HG03378 (cell line): ENCODE measurements around the gene PDGFD.
A peak's percentile ranks its signal among the peaks of the same experiment; 100 is the strongest.

Source experiments
- ATAC-seq: cut with Tn5 transposase; IDR thresholded peaks from one replicate; pipeline ENCODE4 v1.9.1; 2021; ENCODE audit warnings: mild to moderate bottlenecking, moderate library complexity; ENCODE audit not compliant: unreplicated experiment

Gene PDGFD

DNA sequence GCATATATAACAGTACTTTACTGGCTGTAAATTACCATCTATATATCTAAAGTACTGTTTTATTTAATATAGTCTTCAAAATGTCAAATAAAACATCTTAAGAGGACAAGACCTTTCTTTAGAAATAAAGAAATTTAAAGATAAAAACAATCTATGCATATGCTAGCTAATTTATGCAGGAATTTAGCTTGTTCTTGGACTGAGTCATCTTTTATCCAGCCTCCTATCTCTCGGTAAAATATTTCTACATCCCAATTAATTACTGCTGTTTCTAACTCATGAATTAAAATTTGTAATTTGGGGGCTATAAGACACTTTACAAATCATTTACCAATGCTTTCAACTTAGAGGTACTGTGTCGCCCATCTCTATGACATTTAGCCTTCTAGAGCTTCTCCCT is 200.3 kb downstream of the PDGFD start:
- no peak for ATAC-seq

DNA sequence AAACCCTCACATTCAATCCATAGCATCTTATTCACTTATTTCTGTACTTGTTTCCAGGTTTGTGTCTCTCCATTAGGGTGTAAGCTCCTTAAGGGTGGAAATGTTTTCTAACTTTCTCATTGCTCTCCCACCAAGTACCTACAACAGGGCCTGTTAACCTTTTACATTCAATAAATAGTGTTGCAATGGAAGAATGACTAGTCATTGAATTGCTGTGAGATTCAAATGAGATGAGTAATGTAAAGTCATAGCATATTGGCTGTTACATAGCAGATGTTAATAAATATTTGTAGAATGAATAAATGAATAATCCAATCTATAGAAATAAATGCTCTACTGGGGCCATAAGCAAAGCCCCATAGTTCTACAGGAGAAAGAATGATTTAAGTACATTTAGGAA is 202.9 kb downstream of the PDGFD start:
- ATAC-seq, result no peak

DNA sequence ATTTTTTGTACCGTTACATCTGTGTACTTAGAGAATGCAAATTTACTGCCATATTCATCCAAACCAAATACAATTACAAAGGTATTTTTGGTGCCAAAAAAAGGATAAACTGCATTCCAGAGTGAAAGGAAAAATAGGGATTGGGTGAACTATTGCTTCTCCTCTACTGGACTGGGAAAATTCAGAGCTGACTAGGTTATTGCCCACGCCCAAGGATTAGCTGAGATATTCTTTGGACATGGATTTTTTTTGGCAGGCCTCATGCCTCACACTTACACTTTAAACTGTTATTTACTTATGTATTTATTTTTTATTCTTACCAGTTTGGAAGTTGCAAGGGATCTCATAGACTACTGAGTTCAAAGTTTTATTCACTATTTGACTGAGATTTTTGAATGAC is 203.8 kb downstream of the PDGFD start:
- ATAC-seq, result no peak

DNA sequence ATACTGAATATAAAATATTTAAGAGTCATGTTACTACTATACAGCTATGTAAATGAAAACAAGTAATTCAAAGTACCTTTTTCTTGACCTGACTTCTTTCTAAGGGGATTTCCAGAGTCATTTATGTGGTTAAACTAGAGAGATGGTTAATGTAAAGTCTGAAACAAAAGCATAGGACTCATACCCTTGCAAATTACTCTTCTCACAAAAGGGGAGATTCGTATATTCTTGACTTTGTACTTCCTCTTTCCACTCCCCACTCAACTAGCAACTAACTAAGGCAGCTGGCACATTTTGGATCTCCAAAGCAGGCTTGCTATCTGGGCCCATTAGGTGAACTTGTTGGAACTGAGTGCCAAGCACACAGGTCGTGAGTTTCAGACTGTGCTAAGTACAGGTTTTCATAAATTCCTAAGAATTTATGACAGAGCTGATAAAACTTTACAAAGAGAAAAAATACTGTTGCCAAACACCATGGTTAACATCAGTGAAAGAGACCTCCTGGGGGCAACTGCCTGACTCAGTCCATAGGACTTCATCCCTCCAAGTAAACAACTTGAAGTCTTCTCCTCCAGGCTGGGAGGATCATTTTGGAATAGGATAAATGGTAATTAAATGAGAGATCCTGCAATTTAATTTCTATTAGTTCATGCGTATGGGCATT is 204.5 kb downstream of the PDGFD start:
- ATAC-seq, result peak; percentile 100

DNA sequence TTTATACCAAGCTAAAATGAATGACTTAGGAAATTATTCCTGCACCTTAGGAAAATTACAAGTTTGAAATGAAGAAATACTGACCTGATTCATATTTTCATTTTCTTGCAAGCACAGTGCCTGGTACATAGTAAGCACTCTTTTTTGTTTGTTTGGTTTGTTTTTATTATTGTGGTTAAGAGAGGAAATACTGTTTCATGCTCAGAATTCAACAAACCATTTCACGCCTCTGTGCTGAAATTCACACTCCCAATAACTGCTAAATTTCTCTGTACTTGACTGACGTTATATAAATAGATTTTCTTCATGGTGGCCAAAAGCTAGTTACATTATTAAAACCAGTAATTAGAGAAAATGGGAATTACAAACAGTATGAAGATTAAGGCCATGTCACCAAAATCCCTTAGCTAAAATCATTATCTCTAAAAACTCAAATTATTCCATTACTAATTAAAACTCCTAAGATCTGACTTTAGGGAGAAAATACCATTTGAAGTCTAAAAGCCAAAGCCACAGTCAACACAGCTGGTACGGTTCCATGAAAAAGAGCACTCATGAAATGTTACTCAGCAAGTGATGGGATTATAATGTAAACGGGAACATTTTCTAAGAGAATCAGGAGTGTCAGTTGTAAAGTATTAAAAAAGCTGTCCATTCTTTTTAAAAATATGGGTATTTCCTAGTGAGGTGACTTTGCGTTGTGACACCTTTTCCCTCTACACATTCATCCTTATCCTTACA is 205.3 kb downstream of the PDGFD start:
- peak; percentile 22 for ATAC-seq

DNA sequence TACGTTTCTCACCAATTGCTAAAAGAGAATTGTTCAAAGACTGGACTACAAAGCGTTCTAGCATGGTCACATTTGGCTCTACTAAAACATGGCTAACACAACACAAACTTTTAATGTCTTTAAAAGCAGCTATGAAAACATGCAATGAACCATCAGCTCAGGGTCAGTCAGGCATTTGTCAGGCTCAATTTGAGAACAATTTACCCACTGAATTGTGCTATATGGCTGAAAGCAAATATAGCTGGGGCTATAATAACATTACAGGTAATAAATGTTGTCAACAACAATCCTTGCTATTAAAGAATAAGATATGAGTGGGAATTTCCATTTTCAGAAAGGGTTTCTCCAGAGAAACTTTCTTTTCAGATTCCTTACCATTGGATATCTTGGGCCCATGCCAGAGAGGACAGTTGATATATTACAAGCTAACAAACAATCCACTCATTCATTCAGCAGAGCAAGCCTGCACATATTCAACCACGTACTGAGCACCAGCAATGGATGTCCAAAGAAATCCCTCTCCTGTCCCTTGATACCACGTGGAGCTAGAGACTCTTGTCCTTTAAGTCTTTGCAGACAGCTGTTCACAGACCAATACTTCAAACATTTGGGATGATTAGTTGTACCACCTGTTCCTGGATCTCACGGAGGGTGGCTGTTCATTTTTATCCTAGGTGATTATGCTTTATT is 210.0 kb downstream of the PDGFD start:
- ATAC-seq, result no peak

DNA sequence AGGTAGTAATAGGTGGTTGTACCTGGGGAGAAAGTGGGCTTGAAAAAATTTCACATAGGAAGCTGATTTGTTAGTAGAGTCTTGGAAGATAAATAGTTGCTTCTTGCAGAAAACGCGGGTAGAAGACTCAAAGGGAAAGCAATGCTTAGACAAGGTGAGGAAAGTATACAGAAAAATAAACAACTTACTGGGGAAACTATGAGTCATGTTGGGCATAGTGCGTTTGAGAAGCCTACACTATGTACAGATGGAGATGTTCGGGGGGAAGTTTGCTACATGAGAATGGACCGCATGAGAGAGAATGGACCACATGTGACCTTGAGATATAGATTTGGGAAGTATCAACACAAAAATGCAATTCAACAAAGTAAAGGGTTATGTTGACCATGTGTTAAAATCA is 214.2 kb downstream of the PDGFD start:
- ATAC-seq, result no peak

DNA sequence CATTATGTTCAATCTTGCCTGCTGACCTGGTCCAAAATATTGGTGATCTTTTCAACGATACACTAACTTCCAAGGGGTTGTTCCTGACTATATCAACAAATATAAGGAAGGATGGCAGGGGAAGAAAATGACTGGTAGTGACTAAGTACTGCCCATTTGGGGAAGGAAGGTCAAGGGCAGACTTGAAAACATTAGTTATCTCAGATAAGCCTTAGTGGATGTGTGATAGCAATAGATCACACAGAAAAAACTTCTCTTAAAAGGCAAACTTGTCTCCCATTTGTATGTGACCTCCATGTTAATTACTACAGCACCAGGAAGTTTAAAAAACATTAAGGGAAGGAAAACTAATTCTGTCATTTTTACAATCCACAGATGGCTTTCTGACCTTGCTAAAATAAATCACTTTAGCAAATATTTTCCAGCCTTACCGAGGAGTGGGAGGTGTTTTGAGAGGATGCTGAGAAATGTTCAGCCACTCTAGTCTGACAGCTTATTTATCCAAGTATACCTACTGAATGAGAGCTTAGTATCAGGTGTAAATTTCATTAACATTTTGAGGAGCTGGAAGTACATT is 215.7 kb downstream of the PDGFD start:
- no peak for ATAC-seq

DNA sequence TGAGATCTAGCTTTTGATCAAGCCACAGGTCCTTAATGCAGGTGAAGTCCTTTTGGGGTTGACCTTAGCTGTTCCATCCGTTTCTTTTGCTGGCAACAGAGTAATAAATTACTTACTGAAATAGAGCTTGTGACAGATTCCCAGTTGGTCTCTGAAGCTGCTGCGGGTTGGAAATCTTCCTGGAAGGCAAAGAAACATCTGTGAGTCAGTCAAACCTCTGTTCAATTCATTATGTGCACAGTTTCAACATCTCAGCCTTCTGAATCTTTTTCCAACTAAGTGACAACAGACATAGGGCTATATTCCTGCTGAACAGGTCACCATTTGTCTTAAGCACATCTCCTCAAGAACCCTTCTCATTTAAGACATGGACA is 216.4 kb downstream of the PDGFD start:
- no peak for ATAC-seq

DNA sequence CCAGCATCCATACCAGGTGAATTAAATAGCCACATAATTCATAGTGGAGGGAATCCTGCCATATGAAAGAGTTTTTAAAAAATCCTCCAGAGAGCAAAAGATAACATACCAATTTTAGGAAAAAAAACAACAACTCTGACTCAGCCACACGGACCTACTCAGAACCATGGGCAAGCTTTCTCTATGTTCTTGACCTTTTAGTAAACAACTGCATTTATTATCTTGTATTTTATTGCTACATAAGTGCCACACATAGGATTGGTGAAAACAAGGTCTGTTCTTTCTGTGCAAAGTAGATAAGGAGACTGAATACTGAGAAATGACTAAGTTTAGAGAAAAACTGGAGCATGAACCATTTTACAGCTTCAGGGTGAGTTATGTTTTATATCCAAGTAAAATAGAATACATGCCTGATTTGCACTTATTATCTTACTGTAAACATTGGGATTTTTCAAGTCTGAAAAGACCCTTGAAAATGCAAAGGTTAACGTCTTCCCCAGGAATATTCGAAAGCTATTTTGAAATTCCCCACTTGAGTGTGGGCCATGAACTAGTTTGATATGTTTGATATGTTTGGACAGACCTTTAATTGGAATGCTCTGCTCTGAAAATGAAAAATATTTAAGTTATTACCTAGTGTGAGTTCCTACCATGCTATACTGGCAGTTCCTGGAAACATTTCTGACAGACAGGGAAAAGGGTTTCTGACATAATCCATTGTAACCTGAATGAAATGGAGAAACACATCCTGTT is 217.0 kb downstream of the PDGFD start:
- no peak for ATAC-seq

DNA sequence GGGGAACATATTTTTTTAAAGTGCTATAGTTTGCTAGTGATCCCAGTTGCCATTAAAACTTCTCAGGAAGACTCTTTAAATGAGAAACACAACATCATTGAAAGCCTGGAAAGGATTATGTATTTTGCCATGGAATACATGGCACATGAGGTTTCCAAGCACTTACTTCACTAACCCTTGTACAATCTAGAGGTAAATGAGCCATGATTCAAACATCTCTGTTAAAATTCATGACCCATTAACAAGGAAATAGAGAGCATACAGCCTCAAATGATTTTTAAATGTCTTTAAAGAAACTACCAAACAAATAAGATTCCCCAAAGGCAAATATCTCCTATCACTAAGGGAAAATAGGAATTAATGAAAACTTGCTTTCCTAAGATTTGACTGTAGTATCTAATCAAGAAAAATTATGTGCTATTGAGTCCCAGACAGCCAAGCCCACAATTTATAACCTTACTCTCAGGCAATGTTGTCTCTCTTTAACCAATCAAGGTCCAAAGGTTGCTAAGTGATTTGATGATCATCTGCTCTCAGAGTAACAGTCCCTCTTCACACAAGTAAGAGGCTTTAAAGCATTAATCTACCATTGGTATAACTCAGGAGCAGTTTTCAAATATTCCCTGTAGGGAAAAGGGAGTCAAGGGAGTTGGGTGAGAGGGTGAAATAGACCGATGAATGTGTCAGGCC is 219.6 kb downstream of the PDGFD start:
- ATAC-seq, result no peak

DNA sequence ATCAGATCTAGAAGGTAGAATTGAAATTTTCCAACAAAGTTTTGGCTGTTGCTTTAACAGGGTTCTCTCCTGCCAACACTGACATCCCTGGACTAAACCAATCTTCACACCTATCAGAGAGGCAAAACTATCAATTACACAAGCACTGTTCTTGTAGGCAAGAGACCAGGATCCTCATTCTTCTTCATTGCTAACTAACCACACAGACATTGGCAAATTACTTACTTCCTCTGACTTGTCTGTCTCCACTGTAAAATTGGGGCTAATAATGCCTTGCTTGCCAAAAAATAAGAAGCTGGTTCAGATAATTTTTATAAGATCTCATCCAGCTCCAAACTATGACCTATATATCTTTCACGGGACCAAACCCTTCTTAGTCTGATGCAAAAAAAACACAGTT is 221.3 kb downstream of the PDGFD start:
- no peak for ATAC-seq

DNA sequence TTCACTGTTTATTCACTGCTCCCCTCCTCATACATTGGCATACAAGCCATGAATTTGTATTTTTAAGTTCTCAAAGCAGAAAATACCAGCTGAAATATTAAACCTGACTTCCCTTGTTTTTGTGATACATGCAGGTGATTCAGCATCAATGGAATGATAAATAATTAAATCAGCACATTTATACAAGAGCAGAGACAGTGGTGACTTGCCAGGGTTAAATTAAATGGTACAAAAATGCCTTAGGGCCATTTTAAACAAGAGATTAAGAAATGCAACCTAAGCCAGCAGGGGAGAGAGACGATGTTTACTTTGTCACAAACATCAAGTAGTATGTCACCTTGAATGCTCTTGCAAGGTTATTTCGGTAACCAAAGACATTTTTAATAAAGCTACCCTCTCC is 223.4 kb downstream of the PDGFD start:
- no peak for ATAC-seq

DNA sequence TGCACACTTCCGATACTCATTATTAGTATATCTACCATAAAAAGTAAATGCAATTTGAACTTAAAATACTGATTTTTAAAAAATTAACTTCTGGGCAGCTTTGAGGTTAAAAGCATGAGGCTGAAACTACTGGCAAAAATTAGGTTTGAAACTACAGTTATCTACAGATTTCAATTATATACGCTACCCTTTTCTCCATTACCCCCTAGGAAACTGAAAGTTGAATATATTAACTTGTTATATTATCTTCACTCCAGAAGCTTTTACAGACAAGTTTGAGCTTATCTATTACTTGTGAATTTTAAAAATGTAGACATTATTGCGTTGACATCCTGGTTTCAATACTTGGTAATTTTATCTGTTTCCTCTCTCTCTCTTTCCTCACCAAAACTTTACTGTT is 224.3 kb downstream of the PDGFD start:
- ATAC-seq, result no peak

DNA sequence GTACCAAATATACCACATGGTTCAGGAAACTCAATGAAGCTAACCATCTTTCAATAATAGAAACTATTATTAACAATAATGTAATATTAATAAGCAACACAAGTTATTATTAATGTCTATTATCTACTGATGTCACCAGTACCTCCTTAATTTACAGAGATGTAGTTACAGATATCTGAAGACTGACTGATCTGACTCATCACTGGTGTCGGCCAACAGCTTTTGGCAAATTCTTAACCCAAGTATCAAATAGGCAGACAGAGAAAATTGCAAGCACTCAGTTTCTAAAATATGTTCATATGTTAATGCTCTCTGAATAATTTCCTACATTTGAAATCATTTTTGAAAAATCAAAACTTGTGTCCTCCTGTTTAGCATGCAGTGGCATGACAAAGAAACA is 227.9 kb downstream of the PDGFD start:
- ATAC-seq, result no peak

DNA sequence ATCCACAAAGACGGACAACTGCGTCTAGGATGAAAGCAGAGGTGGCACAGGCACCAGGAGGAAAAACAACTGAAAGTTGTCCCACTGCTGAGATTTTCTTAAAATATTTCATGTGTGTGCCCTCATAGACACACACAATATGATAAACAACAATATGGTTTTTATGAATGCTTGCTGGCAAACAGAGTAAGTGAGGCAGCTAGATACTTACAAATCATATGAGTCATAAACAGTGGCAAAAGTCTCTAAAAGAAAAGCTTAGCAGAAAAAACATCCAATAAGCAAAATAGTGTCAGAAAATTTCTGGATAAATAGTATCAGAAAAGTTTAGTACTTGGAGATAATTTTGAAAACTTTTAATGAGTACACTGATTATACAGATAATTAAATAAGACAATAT is 228.7 kb downstream of the PDGFD start:
- ATAC-seq, result no peak

DNA sequence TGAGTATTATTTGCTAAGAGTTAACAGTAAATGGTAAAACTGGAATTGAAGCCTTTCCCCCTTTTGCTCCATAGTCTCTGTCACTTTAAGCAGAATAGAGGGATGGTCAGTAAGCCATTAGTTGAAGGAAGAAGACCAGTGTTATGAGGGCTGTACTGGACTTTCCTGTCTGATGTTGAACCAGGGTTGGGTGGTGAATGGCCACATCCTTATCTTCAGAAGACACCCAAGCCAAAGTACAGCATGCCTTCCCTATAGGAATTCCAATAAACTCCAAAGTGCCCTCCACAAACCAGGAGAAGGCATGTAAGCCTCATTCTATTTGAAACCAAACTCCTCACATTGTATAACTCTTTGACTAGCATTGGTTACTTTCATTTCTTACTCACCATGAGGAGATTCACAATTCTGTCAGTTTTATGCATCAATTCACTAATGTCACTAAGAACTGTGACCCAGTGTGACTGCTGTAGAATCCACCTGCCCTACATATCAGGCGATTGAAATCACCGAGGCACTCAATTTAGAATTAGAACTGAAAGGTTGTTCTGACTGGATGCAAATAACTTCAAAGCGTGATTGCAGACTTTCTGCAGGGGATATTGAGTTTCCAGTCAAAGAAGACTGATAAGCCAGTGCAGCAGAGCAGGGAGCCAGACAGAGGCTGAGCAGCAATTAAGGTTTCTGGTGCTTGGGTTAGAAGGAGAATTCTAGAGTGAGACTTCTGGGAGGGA is 234.6 kb downstream of the PDGFD start:
- ATAC-seq, result peak; percentile 97

DNA sequence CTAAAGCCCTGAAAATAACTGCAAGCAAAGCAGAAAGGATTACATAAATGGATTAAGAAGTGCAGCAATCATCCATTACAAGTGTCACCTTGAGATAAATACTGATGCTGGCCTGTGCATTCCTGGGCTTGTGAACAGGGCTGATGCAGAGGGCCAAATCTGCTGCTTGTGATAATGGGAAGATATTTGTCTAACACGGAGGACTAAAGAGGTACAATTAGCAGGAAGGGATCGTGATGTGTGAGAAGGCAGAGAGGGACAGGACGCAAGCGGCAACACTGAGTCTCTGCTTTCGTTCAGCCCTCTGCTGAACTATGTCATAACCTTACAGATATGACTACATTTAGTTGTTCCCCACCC is 235.2 kb downstream of the PDGFD start:
- no peak for ATAC-seq

DNA sequence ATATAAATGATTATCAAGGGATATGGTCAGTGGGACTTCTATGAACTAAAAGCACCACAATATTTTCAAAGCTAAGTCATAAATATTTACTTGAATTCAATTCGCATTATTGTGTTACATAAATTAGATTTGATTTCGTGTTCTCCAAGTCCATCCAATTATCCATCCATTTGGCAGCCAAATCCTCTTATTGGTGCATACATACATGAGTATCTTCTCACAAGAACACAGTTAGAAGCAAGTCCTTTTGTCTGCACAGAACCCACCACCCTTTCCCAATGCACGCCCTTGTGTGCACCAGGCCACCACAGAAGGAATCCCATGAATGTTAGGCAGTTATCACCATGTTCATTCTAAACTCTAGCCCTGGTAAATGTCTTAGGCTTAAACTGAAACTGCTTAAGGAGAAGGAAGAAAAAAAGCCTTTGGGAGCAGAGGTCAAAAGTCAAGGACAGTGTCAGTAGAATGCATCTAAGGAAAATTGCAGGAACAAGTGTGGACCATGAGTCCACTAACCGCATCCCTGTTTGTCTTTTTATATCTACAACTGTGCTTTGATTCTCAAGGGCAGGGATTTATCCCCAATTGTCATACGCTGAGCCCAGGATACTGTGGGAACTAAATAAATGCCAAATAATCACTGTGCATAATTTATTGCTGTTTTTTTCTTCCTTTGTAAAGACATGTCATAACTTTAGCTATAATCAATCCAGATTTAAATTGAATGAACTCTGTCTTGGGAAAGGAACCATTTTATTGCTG is 235.7 kb downstream of the PDGFD start:
- no peak for ATAC-seq
